Subcutaneous preadipocyte (primary cell): ENCODE measurements around the gene S100A3. TPM values are rescaled to one million over a fixed set of nuclear protein-coding genes. Genes with fewer than 3 reads are reported as not detected.

Source experiments
- total RNA-seq: library from RNA; depleted of rRNA; stranded (reverse); fragments of >200 nt; gene quantifications from 2 replicates; pipeline ENCODE4 v1.2.3, GENCODE V29; 2012

The S100A3 gene
- 18.6 and 22.0 TPM in 2 replicates for total RNA-seq

GRCh38 chr1:153548722-153549688 lies at the start of gene S100A3:
Gene S100A3 (minus strand): TSS chr1:153549258. CDS start chr1:153548485, 773 bp downstream.

GRCh38 chr1:153565529-153566374 lies 16.7 kb upstream of the S100A3 start, which contains the start of gene S100A2:
Gene S100A2 (minus strand): TSS chr1:153565844. CDS start chr1:153563877, 1,967 bp downstream.

GRCh38 chr1:153545067-153546055 lies 3.7 kb downstream of the S100A3 start, which contains the start of gene S100A4:
Gene S100A4 (minus strand): TSS chr1:153545806. CDS start chr1:153544794, 1,012 bp downstream.

GRCh38 chr1:153540394-153541361 lies 8.4 kb downstream of the S100A3 start, which contains the start of gene S100A5:
Gene S100A5 (minus strand): TSS chr1:153540934. CDS start chr1:153540191, 743 bp downstream.

GRCh38 chr1:153535242-153536011 lies 13.6 kb downstream of the S100A3 start, which contains the start of gene S100A6:
Gene S100A6 (minus strand): TSS chr1:153535991. CDS start chr1:153535339, 652 bp downstream.

Other genes with a start within 250 kb of the S100A3 start
- gene PGLYRP3, start 236.3 kb downstream of the S100A3 start, total RNA-seq, result not detected in 2 replicates
- gene PGLYRP4, start 200.4 kb downstream of the S100A3 start, total RNA-seq, result not detected in 2 replicates
- not detected in 2 replicates for gene S100A9, start 191.4 kb downstream of the S100A3 start, total RNA-seq
- not detected in 2 replicates for gene S100A12, start 173.6 kb downstream of the S100A3 start, total RNA-seq
- not detected in 2 replicates for gene S100A8, start 158.2 kb downstream of the S100A3 start, total RNA-seq
- gene S100A7A, start 132.7 kb downstream of the S100A3 start, total RNA-seq, result not detected in 2 replicates
- not detected in 2 replicates for gene S100A7, start 88.6 kb downstream of the S100A3 start, total RNA-seq
- gene S100A6, start 13.3 kb downstream of the S100A3 start, total RNA-seq, result 1,114 and 1,653 TPM in 2 replicates
- 0.37 and 0.39 TPM in 2 replicates for gene S100A5, start 8.3 kb downstream of the S100A3 start, total RNA-seq
- 432 and 695 TPM in 2 replicates for gene S100A4, start 3.5 kb downstream of the S100A3 start, total RNA-seq
- gene S100A2, start 16.6 kb upstream of the S100A3 start, total RNA-seq, result 1.5 and 1.6 TPM in 2 replicates
- gene S100A16, start 63.9 kb upstream of the S100A3 start, total RNA-seq, result 537 and 634 TPM in 2 replicates
- gene S100A14, start 67.1 kb upstream of the S100A3 start, total RNA-seq, result 0.39 and 0.73 TPM in 2 replicates
- gene S100A13, start 78.2 kb upstream of the S100A3 start, total RNA-seq, result 75.7 and 148 TPM in 2 replicates
- gene S100A1, start 79.2 kb upstream of the S100A3 start, total RNA-seq, result not detected in 2 replicates
- 33.1 and 46.3 TPM in 2 replicates for gene CHTOP, start 84.8 kb upstream of the S100A3 start, total RNA-seq
- gene SNAPIN, start 109.4 kb upstream of the S100A3 start, total RNA-seq, result 45.6 and 50.6 TPM in 2 replicates
- gene ILF2, start 121.7 kb upstream of the S100A3 start, total RNA-seq, result 162 and 184 TPM in 2 replicates
- gene NPR1, start 129.4 kb upstream of the S100A3 start, total RNA-seq, result 6.2 and 6.3 TPM in 2 replicates
- gene INTS3, start 178.8 kb upstream of the S100A3 start, total RNA-seq, result 40.4 and 53.8 TPM in 2 replicates
- gene SLC27A3, start 226.1 kb upstream of the S100A3 start, total RNA-seq, result 14.3 and 19.4 TPM in 2 replicates